GM21576 (cell line): ENCODE measurements around the gene MAP1B.
"Not testable (repeated sequence)": the region's sequence is repeated elsewhere in the genome, so short reads cannot be mapped to it uniquely, and the experiment has no call there.

ENCODE experiments used
- ATAC-seq: cut with Tn5 transposase; IDR thresholded peaks from one replicate; pipeline ENCODE4 v1.9.1; 2021; ENCODE audit warnings: mild to moderate bottlenecking, moderate library complexity; ENCODE audit not compliant: unreplicated experiment

MAP1B gene

DNA sequence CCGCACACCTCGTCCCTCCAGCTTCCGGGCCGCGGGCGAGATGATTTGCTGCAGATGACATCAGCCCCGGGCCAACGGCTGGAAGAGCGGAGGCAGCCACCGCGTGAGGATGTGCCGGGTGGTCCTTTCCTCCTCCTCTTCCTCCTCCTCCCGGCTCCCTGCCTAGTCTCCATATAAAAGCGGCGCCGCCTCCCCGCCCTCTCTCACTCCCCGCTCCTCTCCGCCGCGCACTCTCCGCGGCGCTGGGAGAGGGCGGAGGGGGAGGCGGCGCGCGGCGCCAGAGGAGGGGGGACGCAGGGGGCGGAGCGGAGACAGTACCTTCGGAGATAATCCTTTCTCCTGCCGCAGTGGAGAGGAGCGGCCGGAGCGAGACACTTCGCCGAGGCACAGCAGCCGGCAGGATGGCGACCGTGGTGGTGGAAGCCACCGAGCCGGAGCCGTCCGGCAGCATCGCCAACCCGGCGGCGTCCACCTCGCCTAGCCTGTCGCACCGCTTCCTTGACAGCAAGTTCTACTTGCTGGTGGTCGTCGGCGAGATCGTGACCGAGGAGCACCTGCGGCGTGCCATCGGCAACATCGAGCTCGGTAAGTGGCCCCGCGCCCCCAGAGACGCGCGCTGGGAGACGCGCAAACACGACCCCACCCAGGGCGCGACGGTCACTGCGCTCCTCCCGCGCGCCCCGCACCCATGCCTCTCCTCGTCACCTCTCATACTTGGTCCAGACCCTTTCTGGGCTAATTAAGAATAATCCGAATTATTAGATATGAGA, at the start of gene MAP1B:
MAP1B (plus strand) TSS at position 345 of the 770 bp plus-strand sequence; CDS start at position 402, 57 bp downstream.
- ATAC-seq = peak; percentile 15

- no peak for ATAC-seq
These were observed 49.5 kb upstream of the MAP1B start for GRCh38 chr5:72057816-72058215.

- ATAC-seq = no peak
These were observed 44.0 kb upstream of the MAP1B start for GRCh38 chr5:72063219-72063819.

DNA sequence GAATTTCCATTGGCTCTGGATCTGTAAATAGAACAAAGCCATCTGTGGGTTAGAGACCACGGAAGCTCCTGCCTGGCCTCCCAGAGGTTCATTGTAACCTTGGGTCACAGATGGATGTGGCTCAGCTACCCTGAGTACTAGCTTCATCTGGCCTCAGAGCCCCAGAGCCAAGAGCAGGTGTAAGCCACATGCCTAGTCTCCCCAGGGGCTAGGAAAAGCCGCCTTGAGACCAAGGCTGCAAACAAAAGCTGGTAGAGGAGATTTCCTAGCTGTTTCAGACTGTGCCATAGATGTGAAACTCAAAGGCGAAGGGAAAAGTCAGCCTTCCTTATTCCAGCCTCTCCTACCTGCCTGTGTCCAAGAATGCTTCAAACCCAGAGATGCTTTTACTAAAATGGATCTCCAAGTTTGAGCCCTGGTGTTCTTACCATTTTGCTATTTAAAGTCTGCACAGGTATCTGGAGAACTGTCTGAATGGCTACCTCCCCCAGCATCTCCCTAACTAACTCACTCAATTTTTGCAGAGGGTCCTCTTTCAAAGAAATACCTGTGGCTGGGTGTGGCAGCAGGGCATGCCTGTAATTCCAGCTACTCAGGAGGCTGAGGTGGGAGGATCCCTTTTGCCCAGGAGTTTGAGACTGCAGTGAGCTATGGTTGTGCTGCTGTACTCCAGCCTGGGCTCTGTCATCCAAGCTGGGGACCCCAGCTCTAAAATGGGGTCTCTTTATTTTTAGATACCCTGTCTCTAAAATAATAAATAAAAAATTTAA, 42.3 kb upstream of the MAP1B start:
- no peak for ATAC-seq

DNA sequence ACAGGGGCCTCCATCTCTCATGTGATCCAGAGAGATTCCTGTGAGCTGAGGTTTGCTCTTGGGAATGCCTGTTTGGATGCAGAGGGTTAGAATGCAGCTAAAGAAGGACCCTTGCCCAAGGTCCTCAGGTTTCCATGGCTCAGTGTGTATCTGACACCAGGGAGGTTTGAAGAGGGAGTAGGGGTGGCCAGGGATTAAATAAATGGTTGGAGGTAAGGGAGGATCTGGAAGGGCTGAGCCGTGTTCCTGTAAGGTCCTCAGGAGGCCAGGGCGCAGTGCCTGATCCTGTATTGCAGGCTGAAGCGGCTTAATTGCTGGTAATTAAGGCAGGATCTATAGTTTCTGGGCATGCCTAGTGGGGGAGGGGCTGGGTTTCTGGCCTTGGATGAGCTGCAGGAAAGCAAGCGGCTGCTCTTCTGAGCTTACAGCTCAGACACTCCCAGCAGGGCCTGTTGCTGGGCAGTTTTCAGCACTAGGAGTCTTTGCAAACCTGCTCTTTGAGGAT, 41.5 kb upstream of the MAP1B start:
- no peak for ATAC-seq

DNA sequence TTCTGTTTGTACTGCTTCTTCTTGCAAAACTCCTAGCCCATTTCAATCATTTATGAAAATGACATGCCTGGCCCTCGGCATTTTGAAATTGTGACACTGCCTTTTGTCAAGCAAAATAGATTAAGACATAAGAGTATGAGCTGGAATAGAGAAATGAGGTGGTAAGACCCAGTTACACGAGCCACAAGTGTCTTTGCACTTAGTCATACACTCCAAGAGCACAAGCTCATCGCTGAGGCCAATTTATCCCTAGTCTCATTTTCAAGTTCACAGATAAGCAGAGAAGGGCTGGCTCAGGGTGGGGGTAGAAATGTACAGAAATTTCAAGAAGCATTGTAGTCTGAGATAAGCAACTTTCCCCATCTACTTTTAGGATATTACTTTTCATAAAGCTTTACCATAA, 40.6 kb upstream of the MAP1B start:
- ATAC-seq = no peak

DNA sequence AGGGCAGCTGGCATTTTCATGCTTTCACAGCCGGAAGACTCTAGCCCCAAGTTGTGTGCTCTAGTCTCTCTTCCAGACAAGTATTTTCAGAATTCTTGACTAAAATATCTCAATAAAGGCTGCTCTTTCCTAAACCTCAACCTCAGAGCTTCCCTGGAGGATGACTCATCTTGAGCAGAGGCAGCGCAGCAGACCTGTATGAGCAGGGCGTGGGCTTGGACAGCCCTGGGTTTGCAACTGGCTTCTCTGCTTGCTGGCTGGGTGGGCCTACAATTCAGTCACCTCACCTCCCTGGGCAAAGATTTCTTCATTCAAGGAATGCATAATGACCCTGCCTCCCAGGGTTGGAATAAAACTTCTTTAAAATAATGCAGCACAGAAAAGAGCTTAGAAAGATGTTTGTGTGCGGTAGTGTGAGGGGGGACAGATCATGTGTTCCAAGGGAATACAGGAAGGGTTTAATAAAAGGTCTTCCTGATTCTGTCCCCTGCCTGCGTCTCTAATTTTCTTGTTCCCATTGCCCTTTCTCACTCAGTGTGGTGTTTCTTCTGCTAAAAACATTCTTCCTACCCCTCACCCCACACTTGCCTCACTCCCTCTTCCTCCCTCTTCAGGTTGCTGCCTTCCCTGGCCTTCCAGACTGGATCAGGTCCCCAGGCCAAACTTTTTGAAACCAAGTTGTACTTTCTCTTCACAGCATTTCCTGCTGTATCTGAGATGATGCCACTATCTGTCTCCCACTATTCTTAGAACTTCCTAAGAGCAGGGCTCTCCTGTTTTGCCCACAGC, 39.4 kb upstream of the MAP1B start:
- ATAC-seq = no peak

- ATAC-seq = no peak
These were observed 36.7 kb upstream of the MAP1B start for GRCh38 chr5:72070529-72070928.

GRCh38 chr5:72071906-72072305, 35.4 kb upstream of the MAP1B start:
- no peak for ATAC-seq

DNA sequence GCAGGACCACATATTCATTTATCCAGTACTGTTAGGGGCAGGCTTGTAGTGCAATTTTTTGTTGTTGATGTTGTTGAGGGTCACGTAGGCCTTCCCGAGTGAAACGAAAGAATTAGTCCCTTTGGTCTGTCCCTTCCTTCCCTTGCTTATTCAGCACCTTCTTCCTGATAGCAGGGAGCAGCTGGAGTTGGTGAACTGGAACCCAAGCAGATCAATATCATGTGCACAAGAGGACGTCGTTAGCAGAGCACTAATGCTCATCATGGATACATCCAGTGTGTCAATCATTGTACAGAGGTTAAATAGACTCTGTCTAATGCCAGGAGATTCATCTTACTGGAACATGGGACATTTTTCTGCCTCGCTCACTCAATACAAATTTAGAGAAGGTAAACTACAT, 33.0 kb upstream of the MAP1B start:
- no peak for ATAC-seq

DNA sequence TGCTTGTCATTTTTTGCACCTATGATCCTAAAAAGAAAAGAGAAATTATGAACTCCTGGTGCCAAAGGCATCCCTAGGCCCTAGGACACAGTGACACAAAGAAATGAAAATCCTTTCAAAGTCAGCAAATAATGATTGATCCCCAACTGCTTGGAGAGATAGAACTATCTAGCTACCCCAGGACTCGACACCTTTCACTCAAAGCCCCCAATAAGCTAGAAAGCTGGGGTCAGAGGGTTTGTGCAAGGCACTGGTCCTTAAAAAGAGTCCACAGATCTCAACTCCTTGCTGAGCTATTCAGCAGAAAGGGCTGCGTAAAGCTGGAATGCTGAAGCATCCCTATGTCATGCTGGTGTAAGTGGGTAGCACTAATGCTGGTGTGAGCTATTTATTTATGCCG, 31.8 kb upstream of the MAP1B start:
- no peak for ATAC-seq

GRCh38 chr5:72076621-72077300, 30.5 kb upstream of the MAP1B start:
- no peak for ATAC-seq

- ATAC-seq = no peak
These were observed 29.9 kb upstream of the MAP1B start for GRCh38 chr5:72077390-72077789.

GRCh38 chr5:72079288-72079687, 28.0 kb upstream of the MAP1B start:
- ATAC-seq = no peak

DNA sequence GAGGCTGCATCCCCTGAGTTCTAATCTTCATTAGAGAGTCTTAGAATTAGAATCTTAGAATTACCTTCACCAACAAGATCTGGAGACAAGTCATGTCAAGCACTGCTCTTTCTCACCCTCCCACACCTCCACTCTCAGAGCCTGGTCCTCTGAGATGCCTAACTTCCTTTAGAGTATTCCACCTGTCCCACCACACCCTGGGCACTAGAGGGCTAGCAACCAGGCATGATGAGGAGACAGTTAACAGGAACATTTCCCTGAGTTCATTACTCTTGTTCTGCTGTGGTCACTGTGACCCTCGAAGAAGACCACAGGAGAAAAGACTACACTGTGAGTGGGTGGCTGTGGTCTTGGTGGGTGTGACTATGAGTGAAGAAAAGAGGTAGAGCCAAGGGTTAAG, 25.2 kb upstream of the MAP1B start:
- ATAC-seq = no peak

GRCh38 chr5:72084876-72085275, 22.4 kb upstream of the MAP1B start:
- ATAC-seq = no peak

DNA sequence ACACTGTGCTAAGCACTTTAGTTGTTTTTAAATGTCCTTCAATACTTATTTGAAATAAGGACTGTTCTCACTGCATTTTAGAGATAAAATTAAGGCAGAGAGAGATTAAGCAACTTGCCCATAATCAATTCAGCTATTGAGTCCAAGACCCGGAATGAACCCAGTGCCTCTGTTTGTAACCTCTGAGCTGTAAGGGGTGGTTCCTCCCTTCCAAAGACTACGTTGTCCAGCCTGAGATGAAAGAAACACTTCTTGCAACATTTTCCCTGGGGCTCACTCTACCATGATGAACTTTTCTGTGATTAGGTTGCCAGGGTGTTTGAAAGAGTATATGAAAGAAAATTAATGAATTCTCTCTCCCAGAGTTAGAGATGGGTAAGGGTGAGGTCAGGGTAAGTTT, 22.0 kb upstream of the MAP1B start:
- no peak for ATAC-seq

DNA sequence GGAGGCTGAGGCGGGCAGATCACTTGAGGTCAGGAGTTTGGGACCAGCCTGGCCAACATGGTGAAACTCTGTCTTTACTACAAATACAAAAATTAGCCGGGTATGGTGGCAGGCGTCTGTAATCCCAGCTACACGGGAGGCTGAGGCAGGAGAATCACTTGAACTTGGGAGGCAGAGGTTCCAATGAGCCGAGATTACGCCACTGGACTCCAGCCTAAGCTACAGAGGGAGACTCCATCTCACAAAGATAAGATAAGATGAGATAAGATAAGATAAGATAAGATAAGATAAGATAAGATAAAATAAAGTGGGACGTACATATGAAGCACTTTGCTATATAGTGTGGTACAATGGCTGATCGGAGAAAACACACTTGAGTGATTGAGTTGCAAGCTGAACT, 17.6 kb upstream of the MAP1B start:
- ATAC-seq = not testable (repeated sequence)

DNA sequence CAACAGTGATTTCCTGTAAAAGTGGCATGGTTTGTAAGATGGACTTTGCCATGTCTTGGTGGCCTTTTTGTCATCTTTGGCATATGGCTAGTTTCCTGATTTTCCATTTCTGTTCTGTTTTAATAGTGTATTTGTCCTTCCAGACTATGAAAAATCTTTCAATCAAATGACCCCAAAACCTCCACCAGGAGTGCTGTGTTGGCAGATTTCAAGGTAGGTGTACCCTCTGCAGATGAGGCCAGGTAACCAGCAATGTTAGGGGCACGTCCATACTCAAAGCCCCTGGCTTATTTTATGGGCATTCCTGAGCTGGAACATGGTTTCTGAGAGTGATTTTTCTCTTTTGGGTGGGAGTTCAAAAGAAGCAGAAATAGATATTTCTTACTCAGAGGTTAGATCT, 15.2 kb upstream of the MAP1B start:
- ATAC-seq = no peak

- ATAC-seq = no peak
These were observed 14.1 kb upstream of the MAP1B start for GRCh38 chr5:72093217-72093616.
